Sigmoid colon (tissue), 4 donors: ENCODE data around the gene DGAT2L6.
"Not testable (repeated sequence)": the region's sequence is repeated elsewhere in the genome, so short reads cannot be mapped to it uniquely, and the experiment has no call there.

Source experiments
- POLR2A ChIP-seq, 2 donors: fragments of 450-650 bp; IDR thresholded peaks; one replicate each; pipeline ENCODE4 v1.6.1; 2016; ENCODE audit warnings: antibody characterized with exemption in 2 of 2, mild to moderate bottlenecking in 2 of 2, moderate library complexity in 2 of 2
- POLR2AphosphoS5 ChIP-seq, 4 donors: sonication (generic); formaldehyde crosslinking; IDR thresholded peaks; one replicate each; pipeline ENCODE4 v1.6.1; 2017; ENCODE audit warnings: antibody characterized with exemption in 4 of 4
- TF ChIP-seq, protein P1 (sequence below), 4 experiments: fragments of 450-650 bp in 3 of 4; fragments of 200-600 bp in 1 of 4; IDR thresholded peaks; one replicate each; pipeline ENCODE4 v1.5.1; 2016 to 2019; ENCODE audit warnings: antibody characterized with exemption in 4 of 4, mild to moderate bottlenecking in 3 of 4, moderate library complexity in 2 of 4

DNA sequence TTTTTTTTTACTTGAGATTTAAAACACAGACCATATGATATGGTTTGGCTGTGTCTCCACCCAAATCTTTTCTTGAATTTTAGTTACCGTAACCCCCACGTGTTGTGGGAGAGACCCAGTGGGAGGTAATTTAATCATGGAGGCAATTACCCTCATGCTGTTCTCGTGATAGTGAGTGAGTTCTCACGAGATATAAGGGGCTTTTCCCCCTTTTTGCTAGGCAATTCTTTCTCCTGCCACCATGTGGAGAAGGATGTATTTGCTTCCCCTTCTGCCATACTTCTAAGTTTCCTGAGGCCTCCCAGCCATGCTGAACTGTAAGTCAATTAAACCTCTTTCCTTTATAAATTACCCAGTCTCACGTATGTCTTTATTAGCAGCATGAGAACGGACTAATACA is 32.3 kb downstream of the DGAT2L6 start:
- TF ChIP-seq, protein P1, sequence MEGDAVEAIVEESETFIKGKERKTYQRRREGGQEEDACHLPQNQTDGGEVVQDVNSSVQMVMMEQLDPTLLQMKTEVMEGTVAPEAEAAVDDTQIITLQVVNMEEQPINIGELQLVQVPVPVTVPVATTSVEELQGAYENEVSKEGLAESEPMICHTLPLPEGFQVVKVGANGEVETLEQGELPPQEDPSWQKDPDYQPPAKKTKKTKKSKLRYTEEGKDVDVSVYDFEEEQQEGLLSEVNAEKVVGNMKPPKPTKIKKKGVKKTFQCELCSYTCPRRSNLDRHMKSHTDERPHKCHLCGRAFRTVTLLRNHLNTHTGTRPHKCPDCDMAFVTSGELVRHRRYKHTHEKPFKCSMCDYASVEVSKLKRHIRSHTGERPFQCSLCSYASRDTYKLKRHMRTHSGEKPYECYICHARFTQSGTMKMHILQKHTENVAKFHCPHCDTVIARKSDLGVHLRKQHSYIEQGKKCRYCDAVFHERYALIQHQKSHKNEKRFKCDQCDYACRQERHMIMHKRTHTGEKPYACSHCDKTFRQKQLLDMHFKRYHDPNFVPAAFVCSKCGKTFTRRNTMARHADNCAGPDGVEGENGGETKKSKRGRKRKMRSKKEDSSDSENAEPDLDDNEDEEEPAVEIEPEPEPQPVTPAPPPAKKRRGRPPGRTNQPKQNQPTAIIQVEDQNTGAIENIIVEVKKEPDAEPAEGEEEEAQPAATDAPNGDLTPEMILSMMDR (IDR thresholded peaks at IDR 0.05) = not testable (repeated sequence)
- not testable (repeated sequence) for TF ChIP-seq POLR2AphosphoS5, POLR2A (IDR thresholded peaks at IDR 0.05)
